G401.6 (cell line): Measurements from ENCODE around the gene FER.
"Not testable (repeated sequence)": the region's sequence is repeated elsewhere in the genome, so short reads cannot be mapped to it uniquely, and the experiment has no call there.

Source experiments
- FAIRE-seq: peaks from 2 replicates; lab custom pipeline; 2012; peaks lifted over from hg19 to GRCh38; lab: Jason Lieb, UNC

Gene FER

GRCh38 chr5:109038209-109038840 lies 290.6 kb downstream of the FER start:
- FAIRE-seq, result no peak

- no peak for FAIRE-seq
Measured at GRCh38 chr5:109041317-109041716, 293.6 kb downstream of the FER start.

- no peak for FAIRE-seq
Measured at GRCh38 chr5:109045710-109046109, 298.0 kb downstream of the FER start.

DNA sequence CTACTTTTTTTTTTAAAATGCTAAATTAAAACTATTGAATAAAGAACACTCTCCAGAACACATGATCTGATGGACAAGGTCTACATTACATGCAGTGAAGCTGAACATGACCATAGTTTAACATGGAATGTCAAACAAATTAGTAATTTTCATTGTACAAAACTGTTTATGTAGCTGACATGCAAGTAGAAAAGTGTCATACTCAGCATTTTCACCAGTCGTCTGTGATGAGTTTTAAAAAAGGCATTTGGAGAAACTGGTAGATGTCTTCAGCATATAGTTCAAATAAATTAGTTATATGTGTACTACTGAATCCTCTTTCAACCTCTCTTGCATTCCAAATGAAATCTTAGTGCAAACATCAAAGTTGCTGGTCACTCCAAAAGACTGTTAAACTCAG lies 301.9 kb downstream of the FER start:
- no peak for FAIRE-seq

- peak; percentile 80 for FAIRE-seq
Measured at GRCh38 chr5:109050321-109050720, 302.6 kb downstream of the FER start.

GRCh38 chr5:109052216-109052615 lies 304.5 kb downstream of the FER start:
- FAIRE-seq, result not testable (repeated sequence)

- FAIRE-seq, result no peak
Measured at GRCh38 chr5:109053995-109054417, 306.3 kb downstream of the FER start.

GRCh38 chr5:109060378-109061025 lies 312.8 kb downstream of the FER start:
- FAIRE-seq, result no peak

DNA sequence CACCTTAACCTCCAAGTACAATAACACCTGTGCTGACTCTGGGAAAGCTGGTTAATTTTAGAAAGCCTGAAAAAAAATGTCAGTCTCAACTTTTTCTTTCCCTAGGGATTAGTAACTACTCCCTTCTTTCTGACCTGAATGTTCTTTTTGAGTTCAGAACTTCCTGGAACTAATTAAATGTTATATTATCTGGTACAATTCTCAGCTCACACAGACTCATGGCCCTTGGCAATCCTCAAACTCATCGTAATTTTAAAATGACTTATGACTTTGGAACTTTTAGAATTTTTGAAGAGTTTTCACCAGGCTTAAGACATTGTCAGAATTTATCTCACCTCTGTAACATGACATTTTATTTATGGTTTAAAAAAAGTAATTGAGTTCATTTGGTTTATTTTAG lies 315.0 kb downstream of the FER start:
- FAIRE-seq, result no peak

- no peak for FAIRE-seq
Measured at GRCh38 chr5:109063223-109063622, 315.5 kb downstream of the FER start.

- FAIRE-seq, result no peak
Measured at GRCh38 chr5:109076741-109077140, 329.0 kb downstream of the FER start.

DNA sequence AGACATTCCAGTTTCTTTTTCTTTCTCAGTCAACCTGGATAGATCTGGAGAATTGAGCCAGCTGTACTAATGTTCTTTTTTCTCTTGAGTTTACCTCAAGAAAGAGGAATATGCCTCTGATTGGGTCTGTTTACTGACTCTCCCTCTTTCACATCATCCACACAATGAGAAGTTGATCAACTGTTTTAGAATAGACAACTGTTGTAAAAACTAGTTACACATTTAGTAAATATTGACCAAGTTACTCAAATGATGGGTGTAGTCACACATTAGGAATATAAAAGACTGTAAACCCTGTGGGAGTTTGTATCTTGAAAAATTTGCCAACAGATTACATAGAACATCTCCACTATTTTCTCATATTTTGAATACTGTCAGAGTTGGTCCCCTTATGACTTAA lies 330.8 kb downstream of the FER start:
- FAIRE-seq, result no peak

GRCh38 chr5:109080481-109080880 lies 332.8 kb downstream of the FER start:
- FAIRE-seq, result no peak

DNA sequence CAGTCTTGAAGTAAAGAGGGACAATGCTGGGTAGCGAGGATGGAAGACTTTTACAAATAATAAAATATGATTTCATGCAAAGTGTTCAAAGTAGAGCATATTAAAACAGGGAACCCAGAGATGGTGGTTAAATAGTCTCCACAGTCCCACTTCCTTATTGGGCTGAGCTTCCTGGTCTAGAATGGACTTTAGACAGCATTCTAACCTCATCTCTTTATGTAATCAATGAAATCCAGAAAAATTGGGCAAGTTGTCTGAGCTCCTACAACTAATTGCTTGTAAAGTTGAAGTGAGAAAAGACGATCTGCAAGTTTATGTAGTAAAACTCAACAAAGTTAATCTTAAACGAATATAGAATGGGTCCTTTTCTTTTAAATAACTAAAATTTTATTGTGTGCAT lies 333.2 kb downstream of the FER start:
- FAIRE-seq, result no peak

- FAIRE-seq, result no peak
Measured at GRCh38 chr5:109083937-109084336, 336.2 kb downstream of the FER start.

DNA sequence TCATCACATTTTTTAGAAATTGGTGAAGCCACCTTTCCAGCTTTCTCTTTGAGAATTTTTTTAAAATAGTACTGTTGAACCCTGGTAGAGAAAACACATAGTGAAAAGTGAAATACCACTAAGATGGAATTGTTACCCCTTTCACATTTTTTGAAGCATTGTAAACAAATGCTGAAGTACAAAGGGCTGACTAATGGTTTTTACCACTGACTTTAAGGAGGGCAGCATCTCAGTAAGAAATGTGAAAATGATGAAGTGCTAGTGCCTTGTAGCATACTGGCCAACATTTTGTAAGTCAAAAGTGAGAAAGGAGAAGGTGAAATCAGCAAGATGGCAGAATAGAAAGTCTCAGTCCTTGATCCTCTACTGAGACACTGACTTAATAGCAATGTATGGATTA lies 341.5 kb downstream of the FER start:
- FAIRE-seq, result no peak

DNA sequence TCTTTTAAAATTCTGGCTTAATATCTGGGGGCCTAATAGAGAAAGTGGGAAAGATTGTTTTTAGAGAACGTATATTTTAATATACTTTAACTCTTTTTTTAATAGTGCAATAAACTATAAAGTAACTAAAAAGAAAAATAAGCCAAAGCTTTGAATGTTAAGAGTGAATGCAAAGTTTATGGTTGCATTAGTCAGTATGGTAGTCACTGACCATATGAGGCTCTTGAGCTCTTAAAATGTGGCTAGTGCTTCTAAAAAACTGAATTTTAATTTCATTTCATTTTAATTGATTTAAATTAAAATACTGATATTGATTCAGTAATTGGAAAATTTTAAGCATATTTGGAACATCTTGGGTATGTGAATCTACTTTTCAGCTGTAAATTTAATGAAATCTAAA lies 351.4 kb downstream of the FER start:
- FAIRE-seq, result no peak

GRCh38 chr5:109100971-109101370 lies 353.3 kb downstream of the FER start:
- FAIRE-seq, result no peak

GRCh38 chr5:109102096-109102690 lies 354.5 kb downstream of the FER start:
- peak; percentile 53 for FAIRE-seq

DNA sequence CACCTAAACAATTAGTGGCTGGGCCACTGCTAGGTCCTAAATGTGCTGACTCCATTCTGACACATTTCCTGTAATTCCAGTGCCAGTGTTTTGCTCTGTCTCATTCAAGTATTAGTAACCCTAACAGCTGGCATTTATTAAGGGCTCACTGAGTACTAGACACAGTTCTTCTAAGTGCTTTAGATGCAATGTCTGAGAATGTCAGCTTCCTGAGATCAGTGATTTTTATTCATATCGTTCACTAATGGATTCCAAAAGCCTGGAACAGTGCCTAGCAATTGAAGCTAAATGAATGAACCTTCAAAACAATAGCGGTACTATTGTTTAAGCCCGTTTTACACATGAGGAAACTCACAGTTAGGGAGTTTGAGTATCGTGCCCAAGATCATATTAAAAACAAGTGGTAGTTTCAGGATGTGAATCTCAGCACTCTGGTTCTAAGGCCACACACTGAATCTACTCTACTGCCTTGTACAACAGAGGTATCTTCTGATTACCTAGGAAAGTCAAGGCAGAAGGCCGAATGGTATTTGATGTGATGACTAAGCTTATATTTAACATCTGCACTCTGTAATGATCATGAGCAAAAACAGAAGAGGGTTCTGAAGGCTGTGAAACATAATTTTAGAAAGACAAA lies 358.1 kb downstream of the FER start:
- no peak for FAIRE-seq

- no peak for FAIRE-seq
Measured at GRCh38 chr5:109111680-109112079, 364.0 kb downstream of the FER start.

GRCh38 chr5:109113608-109114007 lies 365.9 kb downstream of the FER start:
- no peak for FAIRE-seq

GRCh38 chr5:109121225-109121624 lies 373.5 kb downstream of the FER start:
- no peak for FAIRE-seq
